ENCODE measurements around the gene VRTN.
A peak's percentile ranks its signal among the peaks of the same experiment; 100 is the strongest.
"Not testable (repeated sequence)": the region's sequence is repeated elsewhere in the genome, so short reads cannot be mapped to it uniquely, and the experiment has no call there.

Gene VRTN

GRCh38 chr14:74348241-74348734 is at the start of gene VRTN:
Gene VRTN (plus strand): TSS chr14:74348471. CDS start chr14:74356784, 8,313 bp downstream.
- DNase-seq (ENCODE audit: low read depth, low spot score): no peak

- peak; percentile 82 for DNase-seq (ENCODE audit: low read depth, low spot score)
These were observed 49.2 kb upstream of the VRTN start for GRCh38 chr14:74299061-74299545.

GRCh38 chr14:74301594-74302151 is 46.6 kb upstream of the VRTN start:
- DNase-seq (ENCODE audit: low read depth, low spot score): no peak

GRCh38 chr14:74302152-74302628 is 46.1 kb upstream of the VRTN start:
- DNase-seq (ENCODE audit: low read depth, low spot score): peak; percentile 58

- peak; percentile 96 for DNase-seq (ENCODE audit: low read depth, low spot score)
These were observed 45.4 kb upstream of the VRTN start, which contains the start of gene ABCD4 for GRCh38 chr14:74302634-74303569. Gene ABCD4 (minus strand): TSS chr14:74302934. CDS start chr14:74302912, 22 bp downstream.

- no peak for DNase-seq (ENCODE audit: low read depth, low spot score)
These were observed 39.6 kb upstream of the VRTN start for GRCh38 chr14:74308695-74309094.

- no peak for DNase-seq (ENCODE audit: low read depth, low spot score)
These were observed 38.9 kb upstream of the VRTN start for GRCh38 chr14:74309125-74310022.

- DNase-seq (ENCODE audit: low read depth, low spot score): no peak
These were observed 36.1 kb upstream of the VRTN start for GRCh38 chr14:74312161-74312560.

- DNase-seq (ENCODE audit: low read depth, low spot score): no peak
These were observed 34.7 kb upstream of the VRTN start for GRCh38 chr14:74313601-74314000.

GRCh38 chr14:74314576-74314975 is 33.7 kb upstream of the VRTN start:
- no peak for DNase-seq (ENCODE audit: low read depth, low spot score)

GRCh38 chr14:74324931-74325361 is 23.3 kb upstream of the VRTN start:
- peak; percentile 57 for DNase-seq (ENCODE audit: low read depth, low spot score)

GRCh38 chr14:74325446-74325845 is 22.8 kb upstream of the VRTN start:
- DNase-seq (ENCODE audit: low read depth, low spot score): no peak

GRCh38 chr14:74326369-74327152 is 21.7 kb upstream of the VRTN start:
- peak; percentile 82 for DNase-seq (ENCODE audit: low read depth, low spot score)

- DNase-seq (ENCODE audit: low read depth, low spot score): not testable (repeated sequence)
These were observed 18.2 kb upstream of the VRTN start for GRCh38 chr14:74329950-74330552.

GRCh38 chr14:74333909-74334308 is 14.4 kb upstream of the VRTN start:
- DNase-seq (ENCODE audit: low read depth, low spot score): peak; percentile 95

GRCh38 chr14:74346341-74346740 is 1.9 kb upstream of the VRTN start:
- no peak for DNase-seq (ENCODE audit: low read depth, low spot score)

GRCh38 chr14:74347097-74347794 is 1.0 kb upstream of the VRTN start:
- no peak for DNase-seq (ENCODE audit: low read depth, low spot score)

GRCh38 chr14:74347795-74348100 is 523 bp upstream of the VRTN start:
- no peak for DNase-seq (ENCODE audit: low read depth, low spot score)

GRCh38 chr14:74348735-74349463 is 628 bp downstream of the VRTN start:
- DNase-seq (ENCODE audit: low read depth, low spot score): no peak

All from astrocyte of the hippocampus (primary cell).